PC-9 (cell line): ENCODE results near the gene PKP2. TPM values are rescaled to one million over a fixed set of nuclear protein-coding genes. Genes with fewer than 3 reads are reported as not detected.

ENCODE experiments used
- BruUV-seq: library from RNA; stranded (reverse); fragments of 400-500 nt; replicated peaks from 2 replicates; lab custom pipeline; 2021; lab: Mats Ljungman, UMichigan
- CTCF ChIA-PET: fragments of 300-600 bp; sonication (Branson Sonifier 250); formaldehyde crosslinking; loops from one replicate; lab custom pipeline; 2022; ENCODE audit warnings: antibody characterized with exemption; lab: Charles Lee
- POLR2A ChIA-PET: fragments of 300-600 bp; sonication (Branson Sonifier 250); formaldehyde crosslinking; loops from one replicate; lab custom pipeline; 2022; ENCODE audit warnings: antibody characterized with exemption; ENCODE audit not compliant: unreplicated experiment; lab: Charles Lee
- DNase-seq, 2 experiments: peaks; one replicate each; pipeline versions ENCODE4 v3.0.0 to v3.0.0-alpha.2; 2015 to 2022; ENCODE audit warnings: mixed read lengths in 1 of 2
- H2AFZ ChIP-seq: fragments of 200-600 bp; sonication (generic); 2 replicates; pipeline ENCODE4 v1.8.1; 2017; ENCODE audit warnings: antibody characterized with exemption
- H3F3A ChIP-seq: fragments of 200-600 bp; sonication (generic); 2 replicates; pipeline ENCODE4 v1.8.1; 2017; ENCODE audit warnings: antibody characterized with exemption, mild to moderate bottlenecking, low read depth; ENCODE audit not compliant: insufficient read depth
- H3K27ac ChIP-seq: fragments of 200-600 bp; sonication (generic); 2 replicates; pipeline ENCODE4 v1.6.1; 2016; ENCODE audit warnings: mixed run types
- H3K27me3 ChIP-seq: fragments of 200-600 bp; sonication (generic); 2 replicates; pipeline ENCODE4 v1.6.1; 2016; ENCODE audit warnings: low read depth, mixed run types; ENCODE audit not compliant: insufficient read depth
- H3K36me3 ChIP-seq: fragments of 200-600 bp; sonication (generic); 2 replicates; pipeline ENCODE4 v1.6.1; 2016; ENCODE audit warnings: low read depth, mixed run types
- H3K4me1 ChIP-seq: fragments of 200-600 bp; sonication (generic); replicated peaks from 2 replicates; pipeline ENCODE4 v1.6.1; 2016; ENCODE audit warnings: mixed run types; ENCODE audit not compliant: insufficient read depth
- H3K4me2 ChIP-seq: fragments of 200-600 bp; sonication (generic); 2 replicates; pipeline ENCODE4 v1.6.1; 2017; ENCODE audit warnings: mixed run types
- H3K4me3 ChIP-seq: fragments of 200-600 bp; sonication (generic); 2 replicates; pipeline ENCODE4 v1.6.1; 2016; ENCODE audit warnings: mixed run types
- H3K79me2 ChIP-seq: fragments of 200-600 bp; sonication (generic); 2 replicates; pipeline ENCODE4 v1.6.1; 2017; ENCODE audit warnings: low read depth, mixed run types
- H3K9me2 ChIP-seq: fragments of 200-600 bp; sonication (generic); 2 replicates; pipeline ENCODE4 v1.8.1; 2017; ENCODE audit warnings: mild to moderate bottlenecking; ENCODE audit not compliant: insufficient read depth
- H3K9me3 ChIP-seq: fragments of 200-600 bp; sonication (generic); 2 replicates; pipeline ENCODE4 v1.8.1; 2016; ENCODE audit warnings: low read depth; ENCODE audit not compliant: insufficient read depth
- H4K20me1 ChIP-seq: fragments of 200-600 bp; sonication (generic); 2 replicates; pipeline ENCODE4 v1.8.1; 2017; ENCODE audit not compliant: insufficient read depth
- EZH2 ChIP-seq: fragments of 200-600 bp; sonication (generic); IDR thresholded peaks from 2 replicates; pipeline ENCODE4 v1.8.0; 2017; ENCODE audit warnings: antibody characterized with exemption, low read depth
- intact Hi-C: fragments of 100-400 bp; cut with micrococcal nuclease; formaldehyde crosslinking; loops from one replicate; pipeline ENCODE4 v1.10.0; 2022; ENCODE audit not compliant: unreplicated experiment
- total RNA-seq: library from RNA; stranded (reverse); gene quantifications from 2 replicates; pipeline ENCODE4 v1.2.3, GENCODE V29; 2021
- TF ChIP-seq, protein P1 (sequence below): fragments of 200-600 bp; sonication (generic); conservative IDR thresholded peaks from 2 replicates; pipeline ENCODE4 v1.6.1; 2017; ENCODE audit warnings: mixed run types, antibody characterized with exemption, mild to moderate bottlenecking, moderate library complexity

PKP2 gene
- total RNA-seq, 1 experiment from 2014 or later, result 88.1 TPM

DNA sequence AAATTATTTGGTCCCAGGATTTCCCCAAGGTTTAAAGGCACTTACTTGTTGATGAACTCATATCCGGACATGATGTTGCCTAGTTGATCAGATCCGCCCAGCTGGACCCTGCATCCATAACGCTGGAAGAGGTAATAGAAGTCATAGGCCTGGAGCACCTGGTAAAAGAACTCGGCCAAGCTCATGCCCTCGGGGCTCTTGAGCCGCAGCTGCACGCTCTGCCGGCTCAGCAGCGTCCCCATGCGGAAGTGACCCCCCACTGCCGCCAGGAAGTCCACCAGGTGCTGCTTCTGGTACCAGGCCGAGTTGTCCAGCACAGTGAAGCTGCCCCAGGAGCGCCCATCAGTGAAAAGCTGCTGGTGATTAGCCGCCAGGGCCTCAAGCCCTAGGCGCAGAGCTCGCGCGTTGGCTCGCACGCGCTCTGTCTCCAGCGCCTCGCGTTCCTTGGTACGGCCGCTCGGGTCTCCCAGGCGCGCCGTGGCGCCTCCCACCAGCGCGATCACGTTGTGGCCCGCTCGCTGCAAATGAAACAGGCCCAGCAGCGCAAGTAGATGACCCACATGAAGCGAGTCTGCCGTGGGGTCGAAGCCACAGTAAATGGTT, 141.4 kb downstream of the PKP2 start:
- Histone ChIP-seq H3K4me2 (peak overlapping the region; percentile 97), H3K4me1 (peaks cover 21% of the 10 kb centered on the region), H3F3A (peaks cover 10% of the 10 kb centered on the region; the same call in 1 of the 2 replicates), H3K36me3 (peaks cover 32% of the 10 kb centered on the region), H3K9me3 (no peaks in the 10 kb centered on the region; the same call in 1 of the 2 replicates), H3K4me3 (peak overlapping the region; percentile 84), H2AFZ (peak overlapping the region; percentile 100), H3K79me2 (peaks cover 31% of the 10 kb centered on the region), H4K20me1 (0 out of 2 replicates have a peak, but pooled peaks cover 5% of the 10 kb centered on the region), H3K27ac (peak overlapping the region; percentile 91), H3K27me3 (no peaks in the 10 kb centered on the region), H3K9me2 (no peaks in the 10 kb centered on the region)
- DNase-seq, result peak; percentile 91 to 93
- POLR2A ChIA-PET, result interaction anchor here (0.6 to 1.9 kb wide), 11 partner anchors 65 to 1267 kb away, joined by 3 to 14 read pairs (median 3); partner anchors contain the start of genes ALG10 and PKP2
- intact Hi-C loops, result loop anchor here (1.0 to 5.0 kb wide), 11 partner anchors 76 to 1096 kb away; partner anchors contain the start of genes AMN1, DNM1L, ETFBKMT and PKP2
- BruUV-seq, result no TSS peak
- CTCF ChIA-PET, result interaction anchor here (0.7 to 1.9 kb wide), 11 partner anchors 166 to 1388 kb away, joined by 3 to 15 read pairs (median 5); partner anchors contain the start of gene ALG10
- TF ChIP-seq, protein P1, sequence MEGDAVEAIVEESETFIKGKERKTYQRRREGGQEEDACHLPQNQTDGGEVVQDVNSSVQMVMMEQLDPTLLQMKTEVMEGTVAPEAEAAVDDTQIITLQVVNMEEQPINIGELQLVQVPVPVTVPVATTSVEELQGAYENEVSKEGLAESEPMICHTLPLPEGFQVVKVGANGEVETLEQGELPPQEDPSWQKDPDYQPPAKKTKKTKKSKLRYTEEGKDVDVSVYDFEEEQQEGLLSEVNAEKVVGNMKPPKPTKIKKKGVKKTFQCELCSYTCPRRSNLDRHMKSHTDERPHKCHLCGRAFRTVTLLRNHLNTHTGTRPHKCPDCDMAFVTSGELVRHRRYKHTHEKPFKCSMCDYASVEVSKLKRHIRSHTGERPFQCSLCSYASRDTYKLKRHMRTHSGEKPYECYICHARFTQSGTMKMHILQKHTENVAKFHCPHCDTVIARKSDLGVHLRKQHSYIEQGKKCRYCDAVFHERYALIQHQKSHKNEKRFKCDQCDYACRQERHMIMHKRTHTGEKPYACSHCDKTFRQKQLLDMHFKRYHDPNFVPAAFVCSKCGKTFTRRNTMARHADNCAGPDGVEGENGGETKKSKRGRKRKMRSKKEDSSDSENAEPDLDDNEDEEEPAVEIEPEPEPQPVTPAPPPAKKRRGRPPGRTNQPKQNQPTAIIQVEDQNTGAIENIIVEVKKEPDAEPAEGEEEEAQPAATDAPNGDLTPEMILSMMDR, result peak; percentile 87
- no peak for TF ChIP-seq EZH2

DNA sequence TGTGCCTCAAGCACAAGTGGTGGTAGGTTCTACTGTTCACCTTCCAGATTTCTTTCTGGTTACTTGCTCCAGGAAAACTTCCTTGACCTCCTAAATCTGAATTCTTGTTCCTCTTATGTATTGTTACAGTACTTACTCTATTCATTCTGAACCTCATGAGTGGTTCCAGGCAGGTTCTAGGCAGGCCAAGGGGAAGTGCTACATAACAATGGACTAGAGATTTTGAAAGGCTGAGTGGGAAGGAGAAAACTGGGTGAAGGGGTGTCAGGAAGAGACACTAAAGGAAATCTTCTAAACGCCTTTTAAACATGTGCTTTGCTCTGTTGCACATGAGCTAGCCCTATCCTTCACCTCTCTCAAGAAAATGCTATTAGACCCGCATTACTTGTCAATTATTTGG, 142.5 kb downstream of the PKP2 start:
- peak overlapping the region; percentile 91 for H3K27ac ChIP-seq
- intact Hi-C loops, result loop anchor here (2.0 kb wide), 2 partner anchors 75 to 143 kb away; partner anchors contain the start of genes DNM1L and PKP2
- H3K9me3 ChIP-seq, result no peaks in the 10 kb centered on the region; the same call in 1 of the 2 replicates
- no peak for DNase-seq
- H3F3A ChIP-seq, result peaks cover 11% of the 10 kb centered on the region; the same call in 1 of the 2 replicates
- TF ChIP-seq, protein P1, result no peak
- TF ChIP-seq EZH2, result no peak
- CTCF ChIA-PET, result no interaction called here
- peaks cover 21% of the 10 kb centered on the region for H3K4me1 ChIP-seq
- H2AFZ ChIP-seq, result no peak overlapping the region
- no peaks in the 10 kb centered on the region for H3K27me3 ChIP-seq
- no peaks in the 10 kb centered on the region for H3K9me2 ChIP-seq
- peak overlapping the region; percentile 84 for H3K4me3 ChIP-seq
- peaks cover 43% of the 10 kb centered on the region for H3K36me3 ChIP-seq
- peak overlapping the region; percentile 97 for H3K4me2 ChIP-seq
- BruUV-seq, result no TSS peak
- H3K79me2 ChIP-seq, result peaks cover 31% of the 10 kb centered on the region
- POLR2A ChIA-PET, result interaction anchor here (0.6 to 0.7 kb wide), 2 partner anchors 74 to 1268 kb away, joined by 8 to 39 read pairs; no protein-coding TSS in a partner anchor
- H4K20me1 ChIP-seq, result 0 out of 2 replicates have a peak, but pooled peaks cover 5% of the 10 kb centered on the region

DNA sequence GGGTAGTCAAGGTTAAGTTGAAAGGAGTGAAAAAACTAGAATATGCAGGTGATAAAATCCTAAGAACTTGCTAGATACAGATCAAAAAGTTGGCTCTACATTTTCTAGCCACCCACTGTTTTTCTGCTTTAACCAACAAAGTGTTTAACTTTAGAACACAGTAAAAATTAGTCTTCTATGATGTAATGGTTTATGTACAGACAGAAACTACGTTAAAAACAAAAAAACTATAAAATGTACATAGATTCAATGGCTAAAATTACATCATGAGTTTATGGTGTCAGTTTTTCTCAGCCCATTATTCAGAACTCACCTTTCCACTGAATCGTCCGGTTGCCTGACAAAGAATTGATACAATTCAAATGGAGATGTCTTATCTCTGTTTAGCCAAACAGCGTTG, 143.0 kb downstream of the PKP2 start:
- peaks cover 31% of the 10 kb centered on the region for H3K79me2 ChIP-seq
- ChIA-PET POLR2A (interaction anchor here (0.5 kb wide), 1 partner anchor 1268 kb away, joined by 3 read pairs; no protein-coding TSS in a partner anchor), CTCF (no interaction called here)
- peaks cover 21% of the 10 kb centered on the region for H3K4me1 ChIP-seq
- peaks cover 16% of the 10 kb centered on the region; the same call in 1 of the 2 replicates for H3F3A ChIP-seq
- H3K9me3 ChIP-seq, result no peaks in the 10 kb centered on the region; the same call in 1 of the 2 replicates
- peak overlapping the region; percentile 84 for H3K4me3 ChIP-seq
- H3K27ac ChIP-seq, result peak overlapping the region; percentile 91
- H3K36me3 ChIP-seq, result peaks cover 47% of the 10 kb centered on the region
- no peaks in the 10 kb centered on the region for H3K9me2 ChIP-seq
- H2AFZ ChIP-seq, result no peak overlapping the region
- no TSS peak for BruUV-seq
- H4K20me1 ChIP-seq, result 0 out of 2 replicates have a peak, but pooled peaks cover 5% of the 10 kb centered on the region
- no peak for DNase-seq
- no peak for TF ChIP-seq EZH2
- TF ChIP-seq, protein P1, result no peak
- intact Hi-C loops, result loop anchor here (2.0 kb wide), 2 partner anchors 75 to 143 kb away; partner anchors contain the start of genes DNM1L and PKP2
- no peaks in the 10 kb centered on the region for H3K27me3 ChIP-seq
- H3K4me2 ChIP-seq, result peak overlapping the region; percentile 97
